ENCODE data around the gene MAPK8IP1.

Gene MAPK8IP1

GRCh38 chr11:45934580-45935318, 49.3 kb downstream of the MAPK8IP1 start:
- no peak for DNase-seq
- TF ChIP-seq GATA1 (IDR thresholded peaks at IDR 0.05; ENCODE audit: low read depth, low read length), result no peak
- TF ChIP-seq POLR2A (IDR thresholded peaks at IDR 0.05; ENCODE audit: low read length), result no peak

- no peak for DNase-seq
- no peak for TF ChIP-seq POLR2A (IDR thresholded peaks at IDR 0.05; ENCODE audit: low read length)
- no peak for TF ChIP-seq GATA1 (IDR thresholded peaks at IDR 0.05; ENCODE audit: low read depth, low read length)
Measured at GRCh38 chr11:45935349-45936064, 50.1 kb downstream of the MAPK8IP1 start.

GRCh38 chr11:45936511-45937054, 51.1 kb downstream of the MAPK8IP1 start:
- no peak for TF ChIP-seq GATA1 (IDR thresholded peaks at IDR 0.05; ENCODE audit: low read depth, low read length)
- no peak for TF ChIP-seq POLR2A (IDR thresholded peaks at IDR 0.05; ENCODE audit: low read length)
- DNase-seq, result no peak

- TF ChIP-seq POLR2A (IDR thresholded peaks at IDR 0.05; ENCODE audit: low read length) (no peak), GATA1 (IDR thresholded peaks at IDR 0.05; ENCODE audit: low read depth, low read length) (no peak)
- no peak for DNase-seq
Measured at GRCh38 chr11:45937916-45938315, 52.5 kb downstream of the MAPK8IP1 start.

GRCh38 chr11:45939836-45940235, 54.4 kb downstream of the MAPK8IP1 start:
- DNase-seq, result no peak
- TF ChIP-seq GATA1 (IDR thresholded peaks at IDR 0.05; ENCODE audit: low read depth, low read length) (no peak), POLR2A (IDR thresholded peaks at IDR 0.05; ENCODE audit: low read length) (no peak)

- TF ChIP-seq GATA1 (IDR thresholded peaks at IDR 0.05; ENCODE audit: low read depth, low read length), result no peak
- TF ChIP-seq POLR2A (IDR thresholded peaks at IDR 0.05; ENCODE audit: low read length), result no peak
- peak in 1 of 2 experiments; percentile 47 for DNase-seq
Measured at GRCh38 chr11:45941285-45941684, 55.8 kb downstream of the MAPK8IP1 start.

GRCh38 chr11:45942381-45942780, 56.9 kb downstream of the MAPK8IP1 start:
- TF ChIP-seq GATA1 (IDR thresholded peaks at IDR 0.05; ENCODE audit: low read depth, low read length) (no peak), POLR2A (IDR thresholded peaks at IDR 0.05; ENCODE audit: low read length) (no peak)
- DNase-seq, result no peak

- no peak for TF ChIP-seq POLR2A (IDR thresholded peaks at IDR 0.05; ENCODE audit: low read length)
- no peak for TF ChIP-seq GATA1 (IDR thresholded peaks at IDR 0.05; ENCODE audit: low read depth, low read length)
- DNase-seq, result no peak
Measured at GRCh38 chr11:45945397-45945999, 60.0 kb downstream of the MAPK8IP1 start.

- DNase-seq, result no peak
- TF ChIP-seq GATA1 (IDR thresholded peaks at IDR 0.05; ENCODE audit: low read depth, low read length), result no peak
- no peak for TF ChIP-seq POLR2A (IDR thresholded peaks at IDR 0.05; ENCODE audit: low read length)
Measured at GRCh38 chr11:45947885-45948284, 62.4 kb downstream of the MAPK8IP1 start.

GRCh38 chr11:45948356-45948755, 62.9 kb downstream of the MAPK8IP1 start:
- TF ChIP-seq GATA1 (IDR thresholded peaks at IDR 0.05; ENCODE audit: low read depth, low read length) (no peak), POLR2A (IDR thresholded peaks at IDR 0.05; ENCODE audit: low read length) (no peak)
- DNase-seq, result no peak

GRCh38 chr11:45949992-45950407, 64.5 kb downstream of the MAPK8IP1 start:
- no peak for TF ChIP-seq GATA1 (IDR thresholded peaks at IDR 0.05; ENCODE audit: low read depth, low read length)
- no peak for DNase-seq

All from erythroblast (primary cell).